GM23248 (cell line): ENCODE results near the gene SOBP.

Experiments used
- EZH2 ChIP-seq: fragments of 200-600 bp; sonication (generic); IDR thresholded peaks from 2 replicates; pipeline ENCODE4 v1.6.1; 2018; ENCODE audit warnings: antibody characterized with exemption, mild to moderate bottlenecking; ENCODE audit not compliant: insufficient read depth, poor library complexity, severe bottlenecking
- EZH2phosphoT487 ChIP-seq: fragments of 200-600 bp; sonication (generic); IDR thresholded peaks from 2 replicates; pipeline ENCODE4 v1.6.1; 2018; ENCODE audit warnings: antibody characterized with exemption, moderate library complexity, mild to moderate bottlenecking, low read depth; ENCODE audit not compliant: insufficient read depth

DNA sequence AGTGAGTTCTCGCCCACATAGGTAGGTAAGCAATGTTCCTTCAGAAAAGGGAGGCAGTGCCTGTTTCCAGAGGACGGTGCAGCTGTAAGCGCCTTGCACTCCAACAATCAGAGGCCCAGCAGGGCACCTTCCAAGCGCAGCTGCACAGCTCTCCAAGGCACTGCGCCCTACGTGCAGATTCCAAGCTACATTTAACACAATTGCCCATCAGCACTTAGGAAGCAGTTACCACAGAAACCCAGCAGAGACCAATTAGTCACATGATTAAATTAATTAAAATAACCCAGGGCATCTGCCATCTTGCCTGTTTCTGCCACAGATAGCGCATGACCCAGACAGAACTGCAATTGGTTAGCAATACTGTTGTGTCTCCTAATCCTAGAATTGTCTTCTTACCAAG, 65.5 kb downstream of the SOBP start:
- TF ChIP-seq EZH2phosphoT487 (no peak), EZH2 (no peak)
